ENCODE results near the gene INPP5F.

The INPP5F gene

DNA sequence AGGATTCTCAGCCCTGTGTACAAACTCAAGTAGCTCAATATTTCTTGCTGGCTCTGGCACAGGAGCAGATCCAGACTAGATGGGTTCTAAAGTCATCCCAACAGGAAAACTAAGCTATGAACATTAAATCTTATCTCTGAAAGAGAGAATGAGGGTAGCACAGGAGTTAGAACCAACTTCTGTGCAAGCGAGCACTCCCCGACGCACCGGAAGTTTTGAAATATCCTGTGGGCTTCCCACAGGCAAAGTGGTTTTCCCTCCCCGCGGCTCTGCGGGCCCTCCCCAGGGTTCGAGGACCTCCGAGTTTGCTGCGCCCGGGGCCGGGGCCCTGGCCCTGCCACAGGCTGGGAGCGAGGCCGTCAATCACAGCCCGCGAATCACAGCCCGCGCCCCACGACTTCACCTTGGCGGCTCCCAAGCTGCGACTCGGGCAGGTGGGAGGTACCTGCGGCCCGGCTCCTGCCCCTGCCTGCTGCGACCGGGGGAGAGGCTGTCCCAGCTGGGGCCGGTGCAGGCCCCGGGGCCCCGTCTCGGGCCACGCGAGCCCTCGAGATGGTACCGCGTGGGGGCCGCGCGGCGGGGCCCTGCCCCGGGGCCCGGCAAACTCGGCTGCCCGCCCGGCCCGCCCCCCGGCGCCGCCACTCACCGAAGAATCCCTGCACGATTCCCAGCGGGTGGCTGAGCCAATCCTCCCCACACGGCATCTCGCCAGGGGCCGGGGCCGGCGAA is 146.2 kb downstream of the INPP5F start:
- no peak for DNase-seq

DNA sequence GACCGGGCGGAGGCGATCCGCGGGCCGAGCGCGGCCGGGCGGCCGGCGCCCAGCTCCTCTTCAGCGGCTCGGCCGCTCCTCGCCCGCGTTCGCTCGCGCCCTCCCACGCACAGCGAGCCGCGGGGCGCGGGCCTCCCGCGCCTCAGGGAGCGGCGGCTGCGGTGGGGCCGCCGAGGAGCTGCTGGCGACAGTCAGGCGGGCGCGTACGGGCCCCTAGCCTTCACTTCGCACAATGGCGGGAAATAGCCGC is 146.7 kb downstream of the INPP5F start, which contains the start of gene MCMBP:
Gene MCMBP, minus strand, starts transcription at position 234 of the 250 bp plus-strand sequence. CDS start 259 bp downstream, outside the sequence.
- no peak for DNase-seq

DNA sequence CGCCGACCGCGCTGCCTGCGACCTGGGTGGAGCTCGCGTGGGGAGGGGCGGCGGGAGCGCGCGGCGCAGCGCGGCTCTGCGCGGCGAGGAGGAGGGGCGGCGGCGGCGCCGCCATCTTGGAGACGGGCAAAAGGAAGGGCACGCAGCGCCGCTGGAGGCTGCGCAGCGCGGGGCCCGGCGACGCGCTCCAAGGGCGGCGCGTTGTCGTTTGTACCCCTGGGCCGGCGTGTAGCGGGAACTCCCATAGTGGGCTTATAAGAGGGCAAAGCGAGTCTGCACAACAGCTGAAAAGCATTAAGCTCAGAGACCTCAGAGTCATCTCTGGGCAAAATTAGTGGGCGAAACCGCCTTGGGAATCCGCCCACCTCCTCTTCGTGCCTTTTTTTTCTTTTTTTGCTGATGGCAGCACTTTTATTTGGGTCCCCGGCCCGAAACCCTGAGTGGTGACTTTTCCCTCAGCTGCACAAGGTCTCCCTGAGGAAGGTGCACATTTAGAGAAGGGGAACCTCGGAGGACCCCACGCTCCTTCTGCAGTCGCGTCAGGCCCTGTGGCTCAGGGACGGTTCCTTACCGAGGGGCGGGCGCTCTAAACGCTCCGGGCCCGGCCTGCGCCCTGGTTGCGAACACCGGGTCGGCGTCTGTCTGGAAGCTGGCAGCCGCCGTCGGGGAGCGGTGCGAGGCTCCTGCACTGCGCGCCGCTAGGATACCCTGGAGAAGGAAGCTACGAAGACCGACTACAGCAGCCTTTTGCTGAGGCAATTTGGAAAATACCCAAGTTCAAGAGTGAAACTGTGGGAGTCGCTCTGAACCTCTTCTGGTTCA is 147.2 kb downstream of the INPP5F start:
- DNase-seq, result no peak

DNA sequence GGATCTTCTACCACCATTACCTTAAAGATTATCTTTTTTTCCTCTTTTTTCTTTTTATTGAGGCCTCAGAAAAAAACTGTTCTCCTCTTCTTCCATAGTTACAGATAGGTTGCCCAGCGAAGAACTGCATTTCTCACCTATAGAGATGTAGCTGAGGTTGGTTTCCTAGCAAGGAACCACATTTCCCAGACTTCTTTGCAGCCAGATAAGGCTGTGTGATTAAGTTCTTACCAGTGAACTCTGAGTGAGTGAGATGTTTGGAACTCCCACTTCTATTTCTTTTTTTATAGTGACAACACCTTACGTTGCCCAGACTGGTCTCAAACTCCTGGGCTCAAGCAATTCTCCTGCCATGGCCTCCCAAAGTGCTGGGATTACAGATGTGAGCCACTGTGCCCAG is 152.7 kb downstream of the INPP5F start:
- no peak for DNase-seq
